ENCODE measurements around the gene HAO2.

The HAO2 gene

GRCh38 chr1:119435052-119435451 is 66.5 kb downstream of the HAO2 start:
- TF ChIP-seq CTCF (IDR thresholded peaks at IDR 0.05) = no peak
- TF ChIP-seq ZFX (IDR thresholded peaks at IDR 0.05; ENCODE audit: borderline replicate concordance) = no peak

GRCh38 chr1:119438761-119439160 is 70.2 kb downstream of the HAO2 start:
- H3K27ac ChIP-seq = no peak overlapping the region
- TF ChIP-seq CTCF (IDR thresholded peaks at IDR 0.05) (no peak), ZFX (IDR thresholded peaks at IDR 0.05; ENCODE audit: borderline replicate concordance) (no peak)

More at GRCh38 chr1:119435052-119435451, 66.5 kb downstream of the HAO2 start:
- no peak overlapping the region for H3K27ac ChIP-seq

- H3K27ac ChIP-seq = no peak overlapping the region
- TF ChIP-seq ZFX (IDR thresholded peaks at IDR 0.05; ENCODE audit: borderline replicate concordance) (no peak), CTCF (IDR thresholded peaks at IDR 0.05) (no peak)
These were observed 72.2 kb downstream of the HAO2 start for GRCh38 chr1:119440721-119441307.

GRCh38 chr1:119442756-119443155 is 74.2 kb downstream of the HAO2 start:
- TF ChIP-seq CTCF (IDR thresholded peaks at IDR 0.05) (no peak), ZFX (IDR thresholded peaks at IDR 0.05; ENCODE audit: borderline replicate concordance) (no peak)
- H3K27ac ChIP-seq = no peak overlapping the region

Measured in 22Rv1 (cell line).